Ishikawa (cell line): ENCODE results near the gene MBOAT7.

ENCODE experiments used
- EGR1 ChIP-seq: IDR thresholded peaks from 2 replicates; pipeline ENCODE4 v1.6.1; 2012
- EP300 ChIP-seq: IDR thresholded peaks from 2 replicates; pipeline ENCODE4 v1.6.1; 2012; ENCODE audit warnings: borderline replicate concordance
- FOXM1 ChIP-seq: IDR thresholded peaks from 2 replicates; pipeline ENCODE4 v1.6.1; 2012; ENCODE audit warnings: low read depth, borderline replicate concordance
- REST ChIP-seq: IDR thresholded peaks from 2 replicates; pipeline ENCODE4 v1.6.1; 2012; ENCODE audit warnings: low read depth, mild to moderate bottlenecking
- TAF1 ChIP-seq: IDR thresholded peaks from 2 replicates; pipeline ENCODE4 v1.6.1; 2012; ENCODE audit warnings: low read depth, mild to moderate bottlenecking
- TEAD4 ChIP-seq: IDR thresholded peaks from 2 replicates; pipeline ENCODE4 v1.6.1; 2012
- TF ChIP-seq, protein P1 (sequence below): IDR thresholded peaks from 2 replicates; pipeline ENCODE4 v1.6.1; 2012

DNA sequence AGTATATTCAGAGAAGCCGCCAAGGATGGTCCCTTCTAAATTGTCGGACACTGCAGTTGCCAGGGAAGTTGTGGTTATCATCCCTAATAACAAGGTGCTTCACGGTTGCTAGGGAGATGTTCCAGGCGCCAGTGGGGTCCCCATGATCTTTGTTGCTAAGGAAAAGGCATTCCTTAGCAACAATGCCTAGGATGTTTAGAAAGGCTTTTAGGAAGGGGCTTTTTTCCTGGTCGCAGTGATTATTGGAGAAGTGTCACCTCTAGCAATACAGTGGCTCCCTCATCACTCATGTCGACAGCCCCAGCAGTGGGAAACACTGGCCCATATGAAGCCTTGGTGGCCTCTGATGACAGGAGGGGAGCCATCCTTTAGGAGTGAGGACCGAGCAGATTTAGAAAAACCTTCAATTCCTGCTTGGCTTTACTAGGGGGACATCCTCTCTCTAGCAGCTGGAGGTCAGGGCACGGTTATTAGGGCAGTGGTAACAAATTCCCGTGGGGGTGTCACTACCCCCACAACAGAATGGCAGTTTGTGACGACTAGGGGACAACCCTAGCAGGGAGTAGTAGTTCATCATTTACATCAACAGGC is 10.0 kb downstream of the MBOAT7 start:
- TF ChIP-seq EP300 (no peak), TEAD4 (no peak), FOXM1 (no peak), TAF1 (no peak), REST (no peak), EGR1 (no peak)
- TF ChIP-seq, protein P1, sequence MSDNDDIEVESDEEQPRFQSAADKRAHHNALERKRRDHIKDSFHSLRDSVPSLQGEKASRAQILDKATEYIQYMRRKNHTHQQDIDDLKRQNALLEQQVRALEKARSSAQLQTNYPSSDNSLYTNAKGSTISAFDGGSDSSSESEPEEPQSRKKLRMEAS, result no peak
